Stimulated activated CD4-positive, alpha-beta T cell treated with anti-CD3 and anti-CD28 coated beads, Interleukin-4, amount 100 ng/mL, for 48 hours (primary cell): Measurements from ENCODE around the gene NAV3.

Experiments used
- DNase-seq, 2 donors: peaks; one replicate each; pipeline ENCODE4 v3.0.0-alpha.2; 2020; ENCODE audit warnings: low read depth in 2 of 2

Gene NAV3

GRCh38 chr12:78118036-78118435 lies 287.3 kb downstream of the NAV3 start:
- DNase-seq, result no peak

GRCh38 chr12:78118486-78118885 lies 287.8 kb downstream of the NAV3 start:
- DNase-seq, result no peak

GRCh38 chr12:78119351-78119918 lies 288.7 kb downstream of the NAV3 start:
- no peak for DNase-seq

GRCh38 chr12:78120306-78120705 lies 289.6 kb downstream of the NAV3 start:
- no peak for DNase-seq

- DNase-seq, result no peak
Observed at GRCh38 chr12:78120866-78121560, 290.3 kb downstream of the NAV3 start.

GRCh38 chr12:78121969-78122610 lies 291.4 kb downstream of the NAV3 start:
- no peak for DNase-seq

GRCh38 chr12:78128211-78128610 lies 297.5 kb downstream of the NAV3 start:
- no peak for DNase-seq

- DNase-seq, result no peak
Observed at GRCh38 chr12:78143717-78144116, 313.0 kb downstream of the NAV3 start.

- DNase-seq, result no peak
Observed at GRCh38 chr12:78145398-78145797, 314.7 kb downstream of the NAV3 start.

DNA sequence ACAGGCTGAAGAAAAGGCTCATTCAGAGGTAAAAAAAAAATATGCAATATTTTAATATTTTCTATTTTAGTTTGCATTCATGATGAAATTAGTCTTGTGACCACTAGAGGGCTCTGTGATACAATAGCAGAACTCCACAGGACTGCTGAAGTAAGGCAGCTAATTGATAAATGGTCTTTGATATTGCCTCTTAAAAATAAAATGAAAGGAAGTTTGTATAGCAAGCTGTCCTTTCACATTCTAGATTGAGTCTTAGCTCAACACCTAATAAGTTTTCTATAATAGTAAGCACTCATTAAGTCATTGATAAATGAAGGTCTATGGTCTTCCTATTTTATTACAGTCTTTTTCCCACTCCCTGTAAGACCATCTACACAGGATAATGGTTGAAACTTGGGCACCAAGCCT lies 315.7 kb downstream of the NAV3 start:
- no peak for DNase-seq

- no peak for DNase-seq
Observed at GRCh38 chr12:78149459-78149858, 318.8 kb downstream of the NAV3 start.

DNA sequence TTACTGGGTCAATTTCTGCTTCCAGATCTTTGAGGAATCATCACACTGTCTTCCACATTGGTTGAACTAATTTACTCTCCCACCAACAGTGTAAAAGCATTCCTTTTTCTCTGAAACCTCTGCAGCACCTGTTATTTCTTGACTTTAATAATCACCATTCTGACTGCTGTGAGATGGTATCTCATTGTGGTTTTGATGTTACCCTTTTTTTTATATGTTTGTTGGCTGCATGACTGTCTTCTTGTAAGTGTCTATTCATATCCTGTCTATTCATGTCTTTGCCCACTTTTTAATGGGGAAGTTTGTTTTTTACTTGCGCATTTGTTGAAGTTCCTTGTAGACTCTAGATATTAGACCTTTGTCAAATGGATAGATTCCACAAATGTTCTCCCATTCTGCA lies 324.9 kb downstream of the NAV3 start:
- no peak for DNase-seq

DNA sequence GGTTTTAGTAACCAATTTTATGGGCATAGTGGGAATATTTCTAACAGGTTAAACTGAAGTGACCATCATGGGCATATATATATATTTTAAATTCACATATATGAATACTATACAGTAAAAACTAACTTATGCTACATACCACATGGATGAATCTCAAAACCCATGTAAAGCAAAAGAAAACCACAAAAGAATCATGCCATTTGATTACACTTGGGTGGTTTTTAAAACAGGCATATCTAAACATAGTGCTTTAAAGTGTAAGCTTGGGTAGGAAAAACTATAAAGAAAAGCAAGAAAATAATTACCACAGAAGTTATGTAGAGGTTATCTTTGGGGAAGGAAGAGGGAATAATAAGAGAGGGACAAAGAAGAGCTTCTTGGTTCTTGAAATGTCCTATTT lies 326.1 kb downstream of the NAV3 start:
- no peak for DNase-seq

DNA sequence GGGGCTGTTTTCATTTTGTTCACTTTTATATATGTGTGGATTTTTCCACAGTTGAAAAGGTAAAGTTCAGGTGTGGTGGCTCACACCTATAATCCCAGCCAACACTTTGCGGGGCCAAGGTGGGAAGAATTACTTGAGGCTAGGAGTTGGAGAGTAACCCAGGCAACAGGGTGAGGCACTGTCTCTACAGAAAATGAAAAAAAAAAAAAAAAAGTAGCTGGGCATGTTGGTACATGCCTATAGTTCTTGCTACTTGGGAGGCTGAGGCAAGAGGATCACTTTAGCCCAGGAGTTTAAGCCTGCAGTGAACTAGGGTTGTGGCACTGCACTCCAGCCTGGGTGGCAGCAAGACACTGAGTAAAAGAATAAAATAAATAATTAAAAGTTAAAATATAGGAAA lies 326.5 kb downstream of the NAV3 start:
- no peak for DNase-seq

- DNase-seq, result no peak
Observed at GRCh38 chr12:78164154-78164553, 333.5 kb downstream of the NAV3 start.

DNA sequence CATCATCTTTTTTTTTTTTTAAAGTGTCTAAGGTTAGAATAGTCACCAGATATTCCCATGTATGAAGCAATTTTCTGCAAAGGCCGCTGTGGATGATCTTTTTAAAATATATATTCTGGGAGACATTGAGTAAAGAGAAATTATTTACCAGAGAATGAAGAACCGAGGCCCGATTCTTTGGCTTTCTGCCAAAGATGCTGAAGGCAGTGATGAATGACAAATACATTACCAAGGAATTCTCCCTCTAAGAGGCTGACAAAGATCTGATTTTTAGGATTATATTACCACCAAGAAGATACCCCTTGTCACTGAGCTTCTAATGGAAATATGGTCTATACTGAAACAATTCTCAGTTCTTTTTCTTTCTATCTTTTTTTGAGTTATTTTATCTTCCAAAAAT lies 336.8 kb downstream of the NAV3 start:
- DNase-seq, result no peak

DNA sequence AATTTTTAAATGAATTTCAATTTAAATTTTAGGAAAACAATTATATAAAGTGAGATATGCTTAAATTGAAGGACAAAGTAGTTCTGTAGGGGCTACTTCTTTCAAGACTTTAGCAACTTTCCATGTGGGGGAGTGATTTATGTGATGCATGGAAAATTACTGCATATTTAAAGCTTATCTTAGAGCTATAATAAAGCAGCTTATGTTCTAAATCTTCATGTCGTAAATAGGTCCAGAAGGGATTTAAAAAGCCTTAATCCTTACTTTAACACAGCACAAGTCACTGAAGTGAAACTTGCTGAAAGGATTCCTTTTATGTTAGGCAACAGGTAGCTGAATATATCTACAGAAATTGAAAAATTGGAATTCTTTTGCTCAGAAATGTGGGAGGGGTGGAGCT lies 340.4 kb downstream of the NAV3 start:
- DNase-seq, result no peak

DNA sequence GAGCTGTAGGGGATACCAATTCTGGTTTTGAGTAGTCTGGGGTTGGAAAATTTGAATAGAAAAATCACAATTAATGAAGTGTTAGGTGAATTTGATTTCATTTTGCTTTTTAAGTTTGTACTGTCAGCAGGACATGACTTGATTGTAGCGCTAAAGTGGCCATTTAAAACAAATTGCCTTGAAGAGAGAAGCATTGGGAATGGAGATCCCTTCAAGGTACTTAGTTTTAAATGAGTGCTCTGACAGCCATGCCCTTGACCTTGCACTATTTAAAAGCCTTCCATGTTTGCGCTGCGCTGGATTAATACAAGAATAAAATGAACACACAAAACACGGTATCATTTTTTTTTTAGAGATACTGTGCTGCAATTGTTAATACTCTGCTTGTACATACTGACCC lies 345.9 kb downstream of the NAV3 start:
- DNase-seq, result no peak

- no peak for DNase-seq
Observed at GRCh38 chr12:78177298-78177697, 346.6 kb downstream of the NAV3 start.

GRCh38 chr12:78179346-78179745 lies 348.7 kb downstream of the NAV3 start:
- no peak for DNase-seq

DNA sequence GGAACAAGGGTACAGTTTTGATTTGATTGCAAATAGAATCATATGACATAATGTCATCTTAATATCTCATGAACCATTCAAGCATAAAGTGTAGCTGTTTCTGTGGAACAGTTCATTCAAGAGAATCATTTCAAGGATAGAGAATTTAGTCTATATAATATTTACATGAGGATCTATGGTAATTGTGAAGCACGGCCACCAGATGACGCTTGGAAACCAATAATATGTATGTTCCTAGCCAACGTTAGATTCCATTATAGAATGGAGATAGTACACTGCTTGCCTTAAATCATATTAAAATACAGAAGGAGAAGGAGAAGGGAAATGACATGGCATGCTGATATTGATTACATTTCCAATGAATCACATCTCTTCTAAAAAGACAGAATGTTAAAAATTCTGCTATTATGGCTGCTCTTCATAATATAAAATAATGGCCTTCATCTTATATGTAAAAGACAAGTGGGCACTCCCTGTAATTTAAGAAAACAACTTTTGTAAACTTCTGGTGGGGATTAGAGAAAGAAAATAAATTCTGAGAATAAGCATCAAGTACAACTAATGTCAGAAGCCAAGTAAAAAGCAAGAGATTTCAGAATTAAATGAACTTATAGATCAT lies 351.0 kb downstream of the NAV3 start:
- DNase-seq, result no peak

- DNase-seq, result no peak
Observed at GRCh38 chr12:78183824-78184223, 353.1 kb downstream of the NAV3 start.

- no peak for DNase-seq
Observed at GRCh38 chr12:78185109-78185508, 354.4 kb downstream of the NAV3 start.
